Activated naive CD4-positive, alpha-beta T cell treated with anti-CD3 and anti-CD28 coated beads, Interleukin-2, amount 10 ng/mL, durations not matched to agents 7 days and 5 days (primary cell): ENCODE measurements around the gene TMEM130.
"Not testable (repeated sequence)": the region's sequence is repeated elsewhere in the genome, so short reads cannot be mapped to it uniquely, and the experiment has no call there.

Experiments
- CTCF ChIA-PET: fragments of 350-600 bp; sonication (Branson Sonifier 250); formaldehyde crosslinking; loops from one replicate; lab custom pipeline; 2021; ENCODE audit warnings: antibody characterized with exemption; lab: Charles Lee
- DNase-seq: peaks from one replicate; pipeline ENCODE4 v3.0.0-alpha.2; 2020
- H3K27ac Mint-ChIP-seq: one replicate; pipeline ENCODE4 v1.8.0; 2021; ENCODE audit warnings: mild to moderate bottlenecking, moderate library complexity, mixed read lengths
- H3K27me3 Mint-ChIP-seq: one replicate; pipeline ENCODE4 v1.8.0; 2021; ENCODE audit warnings: mild to moderate bottlenecking, mixed read lengths
- H3K36me3 Mint-ChIP-seq: one replicate; pipeline ENCODE4 v1.8.0; 2021; ENCODE audit warnings: mixed read lengths
- H3K4me1 Mint-ChIP-seq: one replicate; pipeline ENCODE4 v1.8.0; 2021; ENCODE audit warnings: mixed read lengths
- H3K4me3 Mint-ChIP-seq: one replicate; pipeline ENCODE4 v1.8.0; 2021; ENCODE audit warnings: mild to moderate bottlenecking, moderate library complexity, mixed read lengths
- H3K9me3 Mint-ChIP-seq: one replicate; pipeline ENCODE4 v1.8.0; 2021; ENCODE audit warnings: mixed read lengths

Gene TMEM130

DNA sequence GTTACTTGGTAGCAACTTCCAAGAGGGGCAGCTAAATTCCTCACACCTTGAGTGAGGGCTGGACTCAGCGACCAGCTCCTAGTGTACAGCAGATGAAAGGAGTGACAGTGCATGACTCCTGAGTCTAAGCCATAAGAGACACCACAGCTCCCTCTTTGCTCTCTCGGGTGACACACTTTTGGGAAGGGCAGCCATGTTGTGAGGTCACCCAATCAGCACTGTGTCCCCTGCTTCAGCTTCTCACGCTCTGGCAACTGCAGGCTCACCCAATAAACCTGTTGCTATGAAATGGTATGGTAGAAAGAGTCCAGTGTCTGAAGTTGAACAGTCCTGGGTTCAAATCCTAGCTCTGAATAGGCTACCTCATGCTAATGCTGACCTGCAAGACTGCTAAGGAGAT, 20.9 kb downstream of the TMEM130 start:
- no peak overlapping the region for H3K4me3 Mint-ChIP-seq
- H3K9me3 Mint-ChIP-seq: no peaks in the 10 kb centered on the region
- no peaks in the 10 kb centered on the region for H3K36me3 Mint-ChIP-seq
- no peak for DNase-seq
- no peak overlapping the region for H3K27ac Mint-ChIP-seq
- no peaks in the 10 kb centered on the region for H3K4me1 Mint-ChIP-seq
- peaks cover 10% of the 10 kb centered on the region for H3K27me3 Mint-ChIP-seq
- CTCF ChIA-PET: no interaction called here

DNA sequence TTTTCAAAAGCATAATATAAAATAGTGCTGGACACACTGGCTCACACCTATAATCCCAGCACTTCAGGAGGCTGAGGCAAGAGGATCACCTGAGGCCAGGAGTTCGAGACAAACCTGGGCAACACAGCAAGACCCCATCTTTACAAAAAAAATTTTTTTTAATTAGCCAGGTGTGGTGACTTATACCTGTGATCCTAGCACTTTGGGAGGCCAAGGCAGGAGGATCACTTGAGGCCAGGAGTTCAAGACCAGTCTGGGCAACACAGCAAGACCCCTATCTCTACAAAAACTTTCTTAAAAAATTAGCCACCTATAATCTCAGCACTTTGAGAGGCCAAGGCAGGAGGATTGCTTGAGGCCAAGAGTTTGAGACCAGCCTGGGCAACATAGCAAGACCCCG, 27.3 kb downstream of the TMEM130 start:
- H3K9me3 Mint-ChIP-seq: not testable (repeated sequence)
- CTCF ChIA-PET: interaction anchor here (0.6 to 2.9 kb wide), 11 partner anchors 7 to 504 kb away, joined by 3 to 16 read pairs (median 4); no protein-coding TSS in a partner anchor

DNA sequence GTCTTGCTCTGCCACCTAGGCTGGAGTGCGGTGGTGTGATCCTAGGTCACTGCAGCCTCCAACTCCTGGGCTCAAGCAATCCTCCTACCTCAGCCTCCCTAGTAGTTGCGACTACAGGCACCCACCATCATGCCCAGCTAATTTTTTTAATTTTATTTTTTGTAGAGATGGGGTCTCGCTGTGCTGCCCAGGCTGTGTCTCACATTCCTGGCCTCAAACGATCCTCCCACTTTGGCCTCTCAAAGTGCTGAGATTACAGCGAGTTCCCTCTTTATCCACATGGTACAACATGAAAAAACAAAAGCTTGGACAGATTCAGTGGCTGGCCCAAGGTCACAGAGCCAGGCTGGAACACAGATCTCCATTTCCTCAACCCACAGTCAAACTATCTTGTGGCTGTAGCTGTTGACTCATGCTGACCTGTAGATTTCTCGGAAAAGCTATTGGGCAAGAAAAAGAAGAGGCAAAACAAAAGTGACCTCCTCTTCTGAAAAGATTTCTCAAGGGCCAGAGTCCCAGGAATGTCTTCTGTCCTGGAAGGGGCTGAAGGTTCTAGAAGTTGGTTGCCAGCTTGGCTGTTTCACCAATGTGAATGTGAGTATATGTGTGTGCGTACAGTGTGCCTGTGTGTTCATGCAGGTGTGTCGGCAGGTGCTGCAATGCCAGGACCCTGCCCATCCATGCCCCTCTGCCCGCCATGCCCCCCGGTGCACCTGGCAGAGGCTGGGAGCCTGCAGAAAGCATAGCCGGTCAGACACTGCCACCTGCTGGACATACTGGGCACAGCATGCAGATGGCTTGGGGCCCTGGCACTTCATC, 28.4 kb downstream of the TMEM130 start:
- no peaks in the 10 kb centered on the region for H3K4me1 Mint-ChIP-seq
- DNase-seq: peak; percentile 77
- H3K4me3 Mint-ChIP-seq: no peak overlapping the region
- H3K9me3 Mint-ChIP-seq: no peaks in the 10 kb centered on the region
- peaks cover 26% of the 10 kb centered on the region for H3K27me3 Mint-ChIP-seq
- CTCF ChIA-PET: interaction anchor here (0.6 to 2.9 kb wide), 20 partner anchors 8 to 566 kb away, joined by 3 to 16 read pairs (median 4); no protein-coding TSS in a partner anchor
- H3K27ac Mint-ChIP-seq: no peak overlapping the region
- no peaks in the 10 kb centered on the region for H3K36me3 Mint-ChIP-seq

More for the DNA sequence above, 27.3 kb downstream of the TMEM130 start:
- H3K4me1 Mint-ChIP-seq, H3K4me3 Mint-ChIP-seq, H3K36me3 Mint-ChIP-seq, DNase-seq, H3K27ac Mint-ChIP-seq: not testable (repeated sequence)
- peaks cover 26% of the 10 kb centered on the region for H3K27me3 Mint-ChIP-seq

DNA sequence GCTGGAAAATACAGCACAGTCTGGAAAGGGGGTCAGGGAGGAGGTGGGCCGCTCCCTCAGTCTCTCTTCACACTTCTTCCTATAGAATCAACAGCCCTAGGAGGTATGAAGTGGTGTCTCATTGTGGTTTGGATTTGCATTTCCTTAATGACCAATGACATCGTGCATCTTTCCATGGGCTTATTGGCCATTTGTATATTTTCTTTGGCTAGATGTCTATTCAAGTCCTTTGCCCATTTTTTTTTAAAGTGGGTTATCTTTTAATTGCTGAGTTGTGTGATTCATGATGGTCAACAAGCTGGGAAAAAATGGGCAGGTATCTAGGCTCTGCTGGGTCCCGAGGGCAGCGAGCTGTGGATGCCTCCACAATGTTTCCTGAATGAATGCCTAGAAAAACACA, 29.1 kb downstream of the TMEM130 start:
- CTCF ChIA-PET: interaction anchor here (0.6 to 2.9 kb wide), 15 partner anchors 8 to 419 kb away, joined by 3 to 16 read pairs (median 4); no protein-coding TSS in a partner anchor
- Mint-ChIP-seq H3K27ac (no peak overlapping the region), H3K4me3 (no peak overlapping the region), H3K27me3 (peaks cover 26% of the 10 kb centered on the region), H3K36me3 (no peaks in the 10 kb centered on the region), H3K4me1 (no peaks in the 10 kb centered on the region), H3K9me3 (no peaks in the 10 kb centered on the region)
- DNase-seq: no peak

DNA sequence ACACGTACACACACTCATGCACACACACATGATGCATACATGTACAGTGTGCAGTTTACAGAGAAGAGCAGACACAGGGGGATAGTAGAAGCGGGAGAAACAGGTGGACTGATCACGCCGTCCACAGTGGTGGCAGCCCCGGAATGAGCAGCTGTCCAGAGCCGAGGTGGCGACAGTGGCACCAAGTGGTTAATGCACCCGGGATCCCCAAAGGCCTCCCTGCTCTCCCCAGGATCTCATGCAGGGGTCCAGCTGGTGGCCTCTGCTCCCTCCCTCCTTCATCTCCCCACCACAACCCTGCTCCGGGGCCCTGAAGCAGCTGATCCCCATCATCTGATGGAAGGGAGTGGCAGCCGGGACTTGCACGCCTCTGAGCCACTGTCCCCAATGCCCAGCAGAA, 29.7 kb downstream of the TMEM130 start:
- peaks cover 26% of the 10 kb centered on the region for H3K27me3 Mint-ChIP-seq
- CTCF ChIA-PET: interaction anchor here (1.2 to 2.9 kb wide), 3 partner anchors 72 to 419 kb away, joined by 3 to 16 read pairs (median 6); no protein-coding TSS in a partner anchor

DNA sequence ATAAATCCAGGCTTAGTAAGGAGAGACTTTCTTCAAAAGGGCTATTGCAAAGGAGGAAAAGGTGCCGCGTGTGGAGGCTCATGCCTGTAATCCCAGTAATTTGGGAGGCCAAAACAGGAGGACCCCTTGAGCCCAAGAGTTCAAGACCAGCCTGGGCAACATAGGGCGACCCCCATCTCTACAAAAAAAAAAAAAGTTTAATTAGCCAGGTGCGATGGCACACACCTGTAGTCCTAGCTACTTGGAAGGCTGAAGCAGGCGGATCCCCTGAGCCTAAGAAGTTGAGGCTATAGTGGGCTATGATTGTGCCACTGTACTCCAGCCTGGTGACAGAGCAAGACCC, 32.2 kb downstream of the TMEM130 start:
- DNase-seq: no peak
- no peaks in the 10 kb centered on the region for H3K36me3 Mint-ChIP-seq
- H3K4me3 Mint-ChIP-seq: no peak overlapping the region
- no peaks in the 10 kb centered on the region for H3K9me3 Mint-ChIP-seq
- CTCF ChIA-PET: no interaction called here
- H3K27ac Mint-ChIP-seq: no peak overlapping the region
- H3K4me1 Mint-ChIP-seq: no peaks in the 10 kb centered on the region
- peaks cover 16% of the 10 kb centered on the region for H3K27me3 Mint-ChIP-seq

More for the DNA sequence above, 29.7 kb downstream of the TMEM130 start:
- Mint-ChIP-seq H3K4me1 (no peaks in the 10 kb centered on the region), H3K4me3 (no peak overlapping the region), H3K36me3 (no peaks in the 10 kb centered on the region), H3K9me3 (no peaks in the 10 kb centered on the region), H3K27ac (no peak overlapping the region)
- no peak for DNase-seq

DNA sequence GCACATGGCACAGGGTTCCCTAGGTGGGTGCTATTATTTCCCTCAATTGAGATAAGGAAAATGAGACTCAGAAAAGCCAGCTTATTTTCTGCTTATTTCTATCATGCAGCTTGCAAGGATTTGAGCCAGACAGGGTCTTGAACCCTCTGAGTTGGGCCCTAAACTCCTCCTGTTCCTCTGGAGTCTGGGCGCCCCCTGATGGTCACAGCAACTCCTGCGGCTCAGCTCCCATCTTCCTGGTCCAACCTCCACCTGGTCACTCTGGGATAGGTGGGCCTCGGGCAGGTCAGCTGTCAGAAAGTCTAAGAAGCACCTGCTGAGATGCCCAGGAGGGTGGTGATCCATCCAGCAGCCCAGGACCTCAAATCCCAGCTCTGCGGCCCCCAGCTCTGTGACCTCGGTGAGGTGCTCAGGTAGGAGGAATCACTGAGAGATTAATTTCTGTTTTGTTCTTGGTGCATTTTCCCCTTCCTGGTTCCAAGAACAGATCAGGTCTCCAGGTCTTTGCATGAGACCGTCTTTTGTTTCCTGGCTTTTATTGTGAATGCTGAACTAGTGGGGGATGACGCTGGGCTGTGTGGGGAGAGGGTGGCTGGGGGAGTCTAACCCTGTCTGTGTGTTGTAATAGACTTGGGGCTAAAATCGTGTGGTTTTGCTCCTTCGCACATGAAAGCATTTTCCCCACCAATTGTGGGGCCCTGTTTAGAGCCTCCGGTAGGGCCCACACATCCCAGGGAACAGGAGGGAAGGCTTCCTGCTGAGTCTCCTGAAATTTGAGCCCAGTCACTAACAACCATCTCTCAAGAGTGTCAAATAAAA, 32.8 kb downstream of the TMEM130 start:
- CTCF ChIA-PET: interaction anchor here (1.0 to 1.8 kb wide), 5 partner anchors 42 to 419 kb away, joined by 3 to 4 read pairs (median 3); partner anchors contain the start of gene TRRAP

DNA sequence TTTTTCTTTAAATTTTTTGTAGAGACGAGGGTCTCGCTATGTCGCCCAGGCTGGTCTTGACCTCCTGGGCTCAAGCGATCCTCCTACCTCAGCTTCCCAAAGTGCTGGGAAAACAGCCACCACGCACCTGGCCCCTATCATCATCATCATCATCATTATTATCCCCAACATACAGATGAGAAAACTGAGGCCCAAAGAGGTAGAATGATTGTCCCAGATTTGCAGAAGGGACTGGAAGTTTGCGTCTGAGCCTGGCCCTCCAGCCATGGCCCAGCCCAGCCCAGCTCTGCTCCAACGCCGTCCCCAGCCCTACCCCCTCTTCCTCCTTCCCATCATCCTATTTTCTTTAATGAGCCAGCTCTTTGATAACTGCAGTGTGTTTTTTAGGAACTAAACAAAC, 34.9 kb downstream of the TMEM130 start:
- H3K4me3 Mint-ChIP-seq: no peak overlapping the region
- H3K27me3 Mint-ChIP-seq: no peaks in the 10 kb centered on the region
- H3K9me3 Mint-ChIP-seq: no peaks in the 10 kb centered on the region
- H3K4me1 Mint-ChIP-seq: no peaks in the 10 kb centered on the region
- no peak overlapping the region for H3K27ac Mint-ChIP-seq
- CTCF ChIA-PET: interaction anchor here (2.2 kb wide), 1 partner anchor 413 kb away, joined by 8 read pairs; no protein-coding TSS in a partner anchor
- no peak for DNase-seq
- H3K36me3 Mint-ChIP-seq: no peaks in the 10 kb centered on the region

More for the DNA sequence above, 32.8 kb downstream of the TMEM130 start:
- Mint-ChIP-seq H3K36me3 (no peaks in the 10 kb centered on the region), H3K27me3 (peaks cover 16% of the 10 kb centered on the region), H3K4me3 (no peak overlapping the region), H3K4me1 (no peaks in the 10 kb centered on the region), H3K9me3 (no peaks in the 10 kb centered on the region), H3K27ac (no peak overlapping the region)
- peak; percentile 34 for DNase-seq

DNA sequence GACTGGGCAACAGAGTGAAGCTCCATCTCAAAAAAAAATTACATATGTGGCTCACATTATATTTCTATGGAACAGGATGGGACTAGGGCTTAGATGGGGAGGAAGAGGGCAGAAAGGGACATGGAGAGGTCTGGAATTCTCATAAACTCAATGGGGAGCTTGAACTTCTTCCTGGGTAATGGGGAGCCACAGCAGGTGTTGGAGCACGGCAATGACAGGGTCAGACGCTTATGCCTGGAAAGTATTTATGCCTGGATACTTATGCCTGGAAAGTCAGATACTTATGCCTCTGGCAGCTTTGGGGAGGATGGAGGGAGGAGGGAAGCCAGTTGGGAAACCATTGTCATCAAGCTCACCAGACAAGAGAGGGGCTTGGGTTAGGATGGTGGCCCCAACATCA, 36.8 kb downstream of the TMEM130 start:
- CTCF ChIA-PET: interaction anchor here (1.5 to 1.7 kb wide), 2 partner anchors 9 to 39 kb away, joined by 8 to 10 read pairs; no protein-coding TSS in a partner anchor
- no peak overlapping the region for H3K4me3 Mint-ChIP-seq
- H3K4me1 Mint-ChIP-seq: no peaks in the 10 kb centered on the region
- no peaks in the 10 kb centered on the region for H3K36me3 Mint-ChIP-seq
- no peaks in the 10 kb centered on the region for H3K27me3 Mint-ChIP-seq
- no peak for DNase-seq
- no peak overlapping the region for H3K27ac Mint-ChIP-seq
- no peaks in the 10 kb centered on the region for H3K9me3 Mint-ChIP-seq

DNA sequence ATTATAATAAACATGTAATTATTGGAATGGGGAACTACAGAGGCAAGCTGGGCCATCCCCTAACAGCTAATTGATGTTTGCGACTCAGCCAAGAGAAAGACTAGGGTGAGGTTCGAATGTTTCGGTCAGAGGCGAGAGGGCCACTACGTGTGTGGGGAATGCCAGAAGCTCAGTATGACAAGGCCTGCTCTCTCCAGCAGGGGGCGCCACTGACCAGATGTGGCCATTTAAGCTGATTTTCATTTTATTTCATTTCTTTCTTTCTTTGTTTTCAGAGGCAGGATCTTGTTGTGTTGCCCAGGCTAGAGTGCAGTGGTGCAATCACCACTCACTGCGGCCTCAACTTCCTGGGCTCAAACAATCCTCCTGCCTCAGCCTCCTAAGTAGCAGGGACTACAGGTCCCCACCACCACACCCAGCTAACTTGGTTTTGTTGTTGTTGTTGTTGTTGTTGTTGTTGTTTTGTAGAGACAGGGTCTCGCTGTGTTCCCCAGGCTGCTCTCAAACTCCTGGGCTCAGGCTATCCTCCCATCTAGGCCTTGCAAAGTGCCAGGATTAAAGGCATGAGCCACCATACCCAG, 38.1 kb downstream of the TMEM130 start:
- DNase-seq: peak; percentile 57
- peaks cover 2% of the 10 kb centered on the region for H3K27me3 Mint-ChIP-seq
- H3K4me3 Mint-ChIP-seq: no peak overlapping the region
- H3K27ac Mint-ChIP-seq: no peak overlapping the region
- H3K4me1 Mint-ChIP-seq: no peaks in the 10 kb centered on the region
- CTCF ChIA-PET: interaction anchor here (0.7 to 2.4 kb wide), 9 partner anchors 10 to 791 kb away, joined by 3 to 13 read pairs (median 3); no protein-coding TSS in a partner anchor
- no peaks in the 10 kb centered on the region for H3K9me3 Mint-ChIP-seq
- no peaks in the 10 kb centered on the region for H3K36me3 Mint-ChIP-seq

DNA sequence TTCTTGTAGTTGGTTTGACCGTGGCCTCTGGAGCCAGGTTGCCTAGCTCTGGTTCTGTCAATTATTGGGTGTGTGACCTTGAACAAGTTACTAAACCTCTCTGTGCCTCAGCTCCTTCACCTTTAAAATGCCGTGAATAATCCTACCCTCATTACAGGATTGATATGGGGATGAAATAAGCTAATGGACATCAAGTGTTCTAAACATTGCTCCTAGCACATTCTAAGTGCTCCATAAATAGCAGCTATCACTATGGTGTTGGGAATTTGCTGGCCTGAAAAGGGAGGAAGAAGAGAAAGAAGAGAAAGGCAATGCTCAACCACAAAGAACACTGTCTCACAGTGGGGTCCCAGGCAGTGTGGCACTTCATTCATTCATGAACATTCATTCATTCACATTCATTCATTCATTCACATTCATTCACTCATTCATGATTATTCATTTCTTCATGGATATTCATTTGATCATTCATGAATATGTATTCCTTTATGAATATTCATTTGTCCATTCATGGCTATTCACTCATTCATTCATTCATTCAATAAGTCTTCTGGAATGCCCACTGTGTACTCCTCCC, 38.8 kb downstream of the TMEM130 start:
- Mint-ChIP-seq H3K27ac (no peak overlapping the region), H3K36me3 (no peaks in the 10 kb centered on the region), H3K4me1 (no peaks in the 10 kb centered on the region), H3K27me3 (peaks cover 3% of the 10 kb centered on the region), H3K4me3 (no peak overlapping the region), H3K9me3 (no peaks in the 10 kb centered on the region)
- no peak for DNase-seq
- CTCF ChIA-PET: interaction anchor here (0.7 to 2.4 kb wide), 8 partner anchors 11 to 791 kb away, joined by 3 to 13 read pairs (median 4); no protein-coding TSS in a partner anchor

DNA sequence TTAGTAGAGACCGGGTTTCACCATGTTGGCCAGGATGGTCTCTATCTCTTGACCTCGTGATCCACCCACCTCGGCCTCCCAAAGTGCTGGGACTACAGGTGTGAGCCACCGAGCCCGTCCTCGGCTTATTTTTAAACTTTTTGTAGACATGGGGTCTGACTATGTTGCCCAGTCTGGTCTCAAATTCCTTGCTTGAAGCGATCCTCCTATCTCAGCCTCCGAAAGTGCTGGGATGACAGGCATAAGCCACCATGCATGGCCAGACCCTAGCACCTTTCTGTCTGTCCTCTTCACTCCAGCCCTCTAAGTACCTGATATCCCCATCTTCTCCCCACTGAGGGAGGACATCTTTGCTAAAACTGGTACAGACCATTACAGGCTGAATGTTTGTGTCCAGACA, 41.4 kb downstream of the TMEM130 start:
- CTCF ChIA-PET: no interaction called here
- no peak for DNase-seq
- H3K36me3 Mint-ChIP-seq: no peaks in the 10 kb centered on the region
- H3K4me1 Mint-ChIP-seq: no peaks in the 10 kb centered on the region
- no peak overlapping the region for H3K27ac Mint-ChIP-seq
- no peak overlapping the region for H3K4me3 Mint-ChIP-seq
- H3K27me3 Mint-ChIP-seq: peaks cover 3% of the 10 kb centered on the region
- no peaks in the 10 kb centered on the region for H3K9me3 Mint-ChIP-seq

DNA sequence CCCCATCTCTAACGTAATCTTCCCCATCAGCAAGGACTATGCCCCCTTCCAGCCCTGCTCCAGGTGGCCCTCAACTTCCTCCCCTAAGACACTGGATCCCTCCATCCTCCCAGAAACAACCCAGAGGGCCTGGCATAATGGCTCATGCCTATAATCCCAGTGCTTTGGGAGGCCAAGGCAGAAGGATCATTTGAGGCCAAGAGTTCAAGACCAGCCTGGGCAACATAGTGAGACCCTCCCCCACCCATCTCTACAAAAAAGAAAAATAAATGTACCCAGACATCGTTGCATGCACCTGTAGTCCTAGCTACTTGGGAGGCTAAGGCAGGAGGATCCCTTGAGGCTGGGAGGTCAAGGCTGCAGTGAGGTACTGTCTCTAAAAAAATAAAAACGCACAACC, 42.6 kb downstream of the TMEM130 start:
- no peak overlapping the region for H3K27ac Mint-ChIP-seq
- H3K9me3 Mint-ChIP-seq: no peaks in the 10 kb centered on the region

More for the DNA sequence above, 42.6 kb downstream of the TMEM130 start:
- Mint-ChIP-seq H3K4me3 (no peak overlapping the region), H3K36me3 (no peaks in the 10 kb centered on the region), H3K4me1 (no peaks in the 10 kb centered on the region), H3K27me3 (peaks cover 3% of the 10 kb centered on the region)
- no peak for DNase-seq
- CTCF ChIA-PET: interaction anchor here (0.7 kb wide), 1 partner anchor 406 kb away, joined by 3 read pairs; no protein-coding TSS in a partner anchor
